GM19351 (cell line): Measurements from ENCODE around the gene MMAB.
"Not testable (repeated sequence)": the region's sequence is repeated elsewhere in the genome, so short reads cannot be mapped to it uniquely, and the experiment has no call there.

Experiments
- ATAC-seq: cut with Tn5 transposase; IDR thresholded peaks from one replicate; pipeline ENCODE4 v1.9.1; 2021; ENCODE audit warnings: mild to moderate bottlenecking, moderate library complexity; ENCODE audit not compliant: unreplicated experiment

The MMAB gene

DNA sequence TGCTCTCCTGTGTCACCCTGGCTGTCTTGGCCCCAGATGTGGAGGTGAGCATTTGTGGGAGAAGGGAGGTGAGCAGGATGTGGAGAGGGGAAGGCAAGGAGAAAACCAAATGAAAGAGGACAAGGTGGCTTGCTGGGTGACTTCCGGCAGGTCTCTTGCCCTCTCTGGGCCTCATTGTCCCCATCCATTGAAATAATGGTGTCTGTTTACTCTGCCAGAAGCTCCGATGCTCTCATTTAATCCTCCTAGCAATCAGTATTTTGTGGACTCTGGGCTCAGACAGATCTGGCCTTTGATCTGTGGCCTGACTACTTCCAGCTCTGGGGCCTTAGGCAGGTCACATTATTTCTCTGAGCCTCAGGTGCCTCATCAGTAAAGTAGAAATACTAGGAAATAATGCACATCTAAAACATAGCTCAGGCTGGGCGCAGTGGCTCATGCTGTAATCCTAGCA is 30.9 kb upstream of the MMAB start:
- ATAC-seq: no peak

DNA sequence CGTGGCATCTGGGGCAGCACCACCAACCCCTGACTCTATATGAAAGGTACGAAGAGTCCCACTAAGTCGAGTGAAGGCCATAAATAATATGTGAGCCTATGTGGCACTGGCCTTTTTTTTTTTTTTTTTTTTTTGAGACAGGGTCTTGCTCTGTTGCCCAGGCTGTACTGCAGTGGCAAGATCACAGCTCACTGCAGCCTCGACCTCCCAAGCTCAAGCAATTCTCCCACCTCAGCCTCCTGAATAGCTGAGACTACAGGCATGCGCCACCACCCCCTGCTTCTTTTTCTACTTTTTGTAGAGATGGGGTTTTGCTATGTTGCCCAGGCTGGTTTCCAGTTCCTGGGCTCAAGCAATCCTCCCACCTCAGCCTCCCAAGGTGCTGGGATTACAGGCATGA is 28.8 kb upstream of the MMAB start:
- not testable (repeated sequence) for ATAC-seq

DNA sequence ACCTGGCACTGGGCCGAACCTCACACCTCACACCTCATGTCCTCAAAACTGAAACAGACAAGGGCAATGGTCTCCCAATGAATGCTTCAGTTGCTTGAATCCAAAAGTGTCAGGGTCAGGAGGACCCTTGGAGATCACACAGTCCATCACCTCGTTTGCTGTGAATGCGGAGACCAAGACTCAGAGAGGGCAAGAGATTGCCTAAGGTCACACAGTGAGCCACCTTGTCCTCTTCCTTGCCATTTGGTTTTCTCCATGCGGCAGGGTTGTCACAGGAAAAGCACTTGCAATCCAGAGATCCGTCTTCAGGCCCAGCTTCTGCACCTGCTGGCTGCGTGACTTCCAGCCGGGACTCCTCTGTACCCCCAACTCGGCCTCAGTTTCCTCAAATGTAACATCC is 28.3 kb upstream of the MMAB start:
- ATAC-seq: no peak

DNA sequence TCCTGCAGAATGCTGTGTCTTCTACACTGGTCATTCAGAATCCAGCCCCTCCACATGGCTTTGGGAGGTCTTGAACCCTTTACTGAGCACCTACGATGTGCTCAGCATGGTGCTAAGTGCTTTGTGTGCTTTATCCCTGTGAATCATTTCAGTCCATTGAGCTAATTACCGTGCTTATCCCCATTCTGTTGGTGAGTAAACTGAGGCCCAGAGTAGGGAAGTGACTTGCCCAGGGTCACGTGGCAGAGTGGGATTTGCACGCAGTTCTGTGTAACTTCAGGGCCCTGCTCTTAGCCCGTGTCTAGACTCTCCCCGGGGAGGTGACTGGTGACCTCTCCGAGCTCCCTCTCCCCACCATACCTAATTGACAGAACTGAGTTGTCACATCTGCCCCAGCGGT is 27.7 kb upstream of the MMAB start:
- no peak for ATAC-seq

DNA sequence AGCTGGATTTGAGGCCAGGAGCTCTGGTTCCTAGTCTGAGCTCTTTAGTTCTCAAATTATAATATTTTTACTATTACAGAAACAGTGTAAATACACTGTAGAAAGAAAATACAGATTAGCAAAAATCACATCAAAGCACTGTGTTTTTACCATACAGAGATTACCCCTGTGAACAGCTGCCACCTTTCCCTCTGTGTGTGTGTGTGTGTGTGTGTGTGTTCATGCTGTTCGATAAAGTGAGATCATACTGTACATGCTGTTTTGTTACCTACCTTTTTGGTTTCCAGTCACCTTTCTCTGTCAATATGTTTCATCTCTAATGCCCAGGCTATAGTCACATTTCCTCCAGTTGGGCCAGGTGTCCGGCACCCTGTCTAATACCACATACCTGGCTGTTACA is 27.2 kb upstream of the MMAB start:
- no peak for ATAC-seq

DNA sequence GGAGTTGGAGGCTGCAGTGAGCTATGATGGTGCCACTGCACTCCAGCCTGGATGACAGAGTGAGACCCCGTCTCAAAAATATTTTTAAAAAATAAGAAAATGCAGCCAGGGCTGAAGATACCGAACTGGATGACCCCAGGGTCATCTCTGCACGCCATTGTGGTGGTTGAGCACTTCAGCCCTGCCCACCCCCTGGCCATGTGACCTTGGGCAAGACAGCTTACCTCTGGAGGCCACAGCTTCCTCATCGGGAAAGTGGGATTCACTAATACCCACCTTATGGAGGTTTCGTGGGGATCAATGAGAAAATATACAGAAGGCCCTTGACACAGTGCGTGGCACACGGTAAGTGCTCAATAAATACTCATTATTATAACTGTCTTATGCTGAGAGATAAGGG is 25.8 kb upstream of the MMAB start:
- no peak for ATAC-seq

DNA sequence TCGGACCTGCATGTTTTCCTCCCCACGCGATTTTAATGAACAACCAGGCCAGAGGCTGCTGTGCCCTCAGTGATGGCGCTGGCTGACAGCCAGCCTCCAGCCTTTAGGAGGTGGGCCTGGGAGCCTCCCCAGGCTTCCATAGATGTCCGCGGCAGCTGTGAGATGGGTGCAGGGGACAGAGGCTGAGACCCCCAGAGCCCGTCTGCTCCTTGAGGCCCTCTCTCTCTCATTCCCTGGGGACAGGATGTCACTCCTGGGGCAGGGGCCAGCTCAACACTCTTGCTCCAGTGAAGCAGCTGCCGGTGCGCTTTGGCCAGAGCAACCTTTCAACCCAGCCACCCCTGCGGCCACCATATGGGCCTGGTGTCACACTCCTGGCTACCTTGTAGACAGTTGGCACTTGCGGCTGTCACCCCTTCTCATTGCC is 25.1 kb upstream of the MMAB start:
- ATAC-seq: no peak

DNA sequence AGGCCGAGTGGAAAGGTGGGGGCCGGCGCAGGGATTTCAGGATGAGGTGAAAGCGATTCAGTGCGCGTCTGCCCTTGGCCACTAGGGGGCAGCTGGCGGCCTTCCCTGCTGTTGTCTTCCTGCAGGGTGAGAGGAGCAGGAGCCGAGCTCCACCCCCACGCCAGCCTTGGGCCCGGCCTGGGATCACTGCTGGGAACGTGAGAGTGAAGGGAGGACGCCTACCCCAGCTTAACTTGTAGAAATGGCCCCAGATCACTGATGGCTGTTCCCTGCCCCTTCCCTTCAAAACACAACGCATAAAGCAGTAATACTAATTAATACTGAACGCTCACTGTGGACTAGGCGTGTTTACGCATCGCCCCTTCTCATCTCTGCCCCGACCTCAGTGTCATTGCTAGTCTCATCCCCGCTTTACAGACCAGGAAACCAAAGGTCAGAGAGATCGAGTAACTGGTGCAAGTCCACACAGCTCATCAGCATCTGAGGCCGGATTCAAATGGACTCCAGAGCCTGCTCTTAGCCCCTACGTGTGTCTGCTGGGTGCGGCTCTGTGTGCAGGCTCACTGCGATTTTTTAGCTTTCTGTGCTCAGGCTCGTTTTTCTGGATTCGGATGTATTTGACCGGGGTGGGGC is 24.6 kb upstream of the MMAB start:
- peak; percentile 53 for ATAC-seq

DNA sequence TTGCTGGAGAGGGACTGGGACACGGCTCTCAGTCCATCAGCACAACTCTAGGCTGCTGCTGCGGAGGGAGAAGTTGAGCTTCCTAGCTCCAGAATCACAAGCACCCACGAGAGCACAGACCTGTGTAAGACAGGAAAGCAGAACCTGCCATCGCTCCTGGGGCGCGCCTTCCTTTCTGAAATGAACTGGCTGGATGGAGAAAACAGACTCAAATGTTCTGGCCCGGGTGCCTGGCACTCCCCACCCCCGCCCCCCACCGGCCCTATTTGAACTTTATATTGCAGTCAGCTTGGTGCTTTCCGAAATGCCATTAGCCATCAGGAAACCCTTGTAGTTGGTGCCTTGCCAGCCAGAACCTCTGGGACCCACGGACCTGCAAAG is 24.1 kb upstream of the MMAB start:
- no peak for ATAC-seq

DNA sequence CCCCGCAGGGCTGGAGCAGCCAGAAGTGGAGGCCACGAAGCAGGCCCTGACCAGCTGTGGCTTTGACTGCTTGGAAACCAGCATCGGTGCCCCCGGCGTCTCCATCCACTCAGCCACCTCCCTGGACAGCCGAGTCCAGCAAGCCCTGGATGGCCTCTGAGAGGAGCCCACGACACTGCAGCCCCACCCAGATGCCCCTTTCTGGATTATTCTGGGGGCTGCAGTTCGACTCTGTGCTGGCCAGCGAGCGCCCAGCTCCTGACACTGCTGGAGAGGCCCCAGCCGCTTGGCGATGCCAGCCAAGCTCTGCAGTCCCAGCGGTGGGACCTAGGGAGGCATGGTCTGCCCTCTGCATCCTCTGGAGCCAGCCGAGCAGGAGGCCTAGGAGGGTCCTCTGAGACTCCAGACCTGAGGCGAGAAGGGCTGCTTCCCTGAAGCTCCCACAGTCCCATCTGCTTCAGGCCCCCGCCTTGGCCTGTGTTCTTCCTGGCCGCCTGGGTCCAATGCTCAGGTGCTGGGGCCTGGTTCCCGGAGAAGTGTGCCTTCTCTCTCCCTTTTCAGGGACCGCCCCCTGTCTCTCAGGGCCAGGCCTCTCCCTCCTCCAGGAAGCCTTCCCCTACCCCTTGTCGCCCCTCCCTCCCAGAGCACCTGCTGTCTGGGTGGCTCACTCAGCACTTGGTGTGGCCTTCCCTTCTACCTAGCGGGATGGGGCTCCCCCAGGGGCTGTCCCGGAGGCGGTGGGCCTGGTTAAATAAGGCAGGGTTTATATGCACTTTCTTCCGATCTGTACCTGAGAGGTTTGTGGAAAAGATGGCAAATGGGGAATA is 23.3 kb upstream of the MMAB start:
- no peak for ATAC-seq

DNA sequence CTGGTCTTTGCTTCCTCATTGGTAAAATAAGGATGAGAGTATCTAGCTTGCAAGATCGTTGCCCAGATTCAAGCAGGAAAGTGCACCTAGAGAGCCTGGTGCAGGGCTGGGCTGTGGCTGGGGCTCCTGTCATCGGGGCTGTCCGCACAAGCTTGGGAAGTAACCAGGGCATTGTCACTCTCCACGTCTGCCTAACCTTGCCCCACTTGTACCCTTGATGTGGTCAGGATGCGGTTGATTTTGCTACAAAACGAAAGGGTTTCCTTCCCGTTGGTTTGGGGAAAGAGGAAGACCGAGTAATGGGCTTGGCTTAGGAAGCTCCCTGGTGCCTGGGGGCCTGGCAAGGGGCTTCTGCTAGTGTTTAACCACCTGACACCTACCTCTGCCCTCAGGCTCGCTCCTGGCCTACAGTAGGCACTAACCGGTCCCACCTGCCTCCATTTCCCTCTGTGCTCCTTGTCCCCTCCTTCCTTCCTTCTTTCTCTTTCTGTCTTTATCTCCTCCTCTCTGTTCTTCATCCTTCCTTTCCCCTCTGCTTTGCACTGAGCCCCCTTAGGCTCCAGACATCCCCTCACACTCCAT is 22.1 kb upstream of the MMAB start:
- no peak for ATAC-seq

DNA sequence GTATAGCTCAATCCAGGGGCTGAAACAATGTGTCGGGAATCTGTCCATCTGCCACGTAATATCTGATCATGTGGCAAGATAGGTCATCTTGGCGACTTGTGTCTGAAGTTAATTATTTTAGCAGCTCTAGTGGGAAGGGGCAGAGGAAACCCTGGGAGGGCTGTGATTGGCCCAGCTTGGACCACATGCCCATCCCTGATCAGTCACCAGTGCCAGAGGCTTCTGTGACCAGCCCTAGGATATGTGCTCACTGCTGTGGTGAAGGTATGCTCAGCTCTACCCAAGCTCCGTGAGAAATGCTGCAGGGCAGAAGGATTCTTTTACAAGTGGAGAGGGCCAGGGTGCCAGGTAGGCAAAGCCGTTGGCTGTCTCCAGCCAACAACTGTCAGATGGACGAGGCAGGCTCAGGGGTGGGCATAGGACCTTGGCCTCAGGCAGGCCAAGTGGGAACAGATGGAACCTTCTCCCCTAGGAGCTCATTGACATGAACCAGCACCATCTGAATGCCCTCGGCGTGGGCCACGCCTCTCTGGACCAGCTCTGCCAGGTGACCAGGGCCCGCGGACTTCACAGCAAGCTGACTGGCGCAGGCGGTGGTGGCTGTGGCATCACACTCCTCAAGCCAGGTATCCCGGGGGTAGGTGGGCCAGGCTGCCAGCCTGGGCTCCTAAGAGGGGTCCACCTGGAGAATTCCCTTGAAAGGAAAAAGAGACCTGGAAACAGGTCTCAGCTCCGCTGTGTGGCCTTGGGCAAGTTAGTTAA is 21.4 kb upstream of the MMAB start:
- no peak for ATAC-seq

DNA sequence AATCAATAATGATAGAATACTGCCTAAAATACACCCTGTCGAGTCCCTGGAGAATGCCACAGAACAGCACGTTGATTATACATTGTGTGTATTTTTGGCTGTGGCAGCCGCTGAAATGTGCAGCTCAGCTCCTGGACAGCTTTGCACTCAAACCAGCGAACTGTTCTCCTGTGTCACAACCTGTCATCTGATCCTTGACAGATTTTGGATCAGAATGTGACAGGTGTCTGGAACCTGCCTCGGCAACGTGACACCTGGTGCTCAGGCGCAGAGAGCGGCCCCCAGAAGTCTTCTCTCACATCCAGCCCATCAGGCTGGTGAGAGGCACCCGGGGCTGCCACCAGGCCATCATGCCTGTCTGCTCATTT is 19.6 kb upstream of the MMAB start:
- ATAC-seq: no peak

DNA sequence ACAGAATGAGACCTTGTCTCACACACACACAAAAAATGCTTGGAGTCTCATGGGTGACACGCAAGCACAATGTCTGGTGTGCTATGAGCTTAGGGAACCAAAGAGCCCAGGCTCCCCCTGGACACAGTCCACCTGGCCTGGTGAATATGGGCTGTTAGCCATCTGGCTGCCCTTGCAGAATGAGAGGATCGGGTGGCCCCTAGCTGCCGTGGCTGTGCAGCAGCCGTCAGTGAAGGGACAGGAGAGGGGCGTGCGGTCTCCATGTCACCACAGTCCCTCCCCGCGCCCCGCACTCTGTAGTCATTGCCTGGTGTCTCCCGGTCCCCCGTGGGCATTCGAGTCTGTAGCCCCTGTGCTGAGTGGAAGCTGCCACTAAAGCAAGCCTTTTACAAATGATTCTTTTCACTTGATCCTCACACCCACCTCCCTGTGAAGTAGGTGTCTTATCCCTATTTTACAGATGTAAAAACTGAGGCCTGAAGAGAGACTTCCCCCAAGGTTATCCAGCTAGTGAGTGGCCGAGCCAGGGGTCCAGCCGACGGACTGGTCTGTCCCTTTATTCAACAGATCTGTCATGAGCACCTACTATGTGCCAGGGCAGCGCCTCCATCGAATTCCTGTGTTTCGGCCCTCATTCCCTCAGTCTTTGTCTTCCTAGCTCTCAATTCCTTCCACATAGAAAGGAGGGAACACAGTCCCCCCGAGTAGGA is 19.0 kb upstream of the MMAB start:
- ATAC-seq: no peak

DNA sequence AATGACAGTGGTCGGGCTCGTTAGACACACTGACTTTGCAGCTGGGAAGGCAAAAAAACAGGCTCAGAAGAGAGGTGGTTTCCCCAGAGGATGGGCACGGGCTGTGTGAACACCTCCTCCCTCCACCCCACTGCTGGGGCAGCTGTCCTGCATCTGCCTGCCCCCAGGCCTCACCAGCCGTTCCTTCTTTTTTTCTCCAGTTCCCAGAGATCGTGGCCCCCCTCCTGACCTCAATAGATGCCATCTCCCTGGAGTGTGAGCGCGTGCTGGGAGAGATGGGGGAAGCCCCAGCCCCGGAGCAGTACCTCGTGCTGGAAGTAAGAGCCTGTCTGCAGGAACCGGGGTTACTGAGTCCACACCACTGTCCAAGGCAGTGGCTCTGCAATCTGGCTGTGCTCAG is 17.7 kb upstream of the MMAB start:
- no peak for ATAC-seq

DNA sequence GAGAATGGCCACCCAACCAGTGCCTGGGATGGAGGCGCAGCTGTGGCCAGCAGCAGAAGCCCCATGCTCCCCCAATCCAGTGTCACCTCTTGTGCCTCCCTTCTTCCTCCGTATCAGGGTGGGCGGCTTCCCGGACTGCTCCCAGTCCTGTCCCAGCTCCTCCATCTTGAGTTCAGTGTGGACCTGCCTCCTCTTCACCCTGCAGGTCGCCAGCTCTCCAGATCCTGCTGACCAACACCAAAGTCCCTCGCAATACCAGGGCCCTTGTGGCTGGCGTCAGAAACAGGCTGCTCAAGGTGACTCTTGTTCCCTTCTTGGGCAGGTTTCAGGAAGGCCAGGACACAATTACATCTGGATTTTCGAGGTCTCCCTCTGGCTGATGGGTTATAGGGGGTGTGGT is 17.3 kb upstream of the MMAB start:
- ATAC-seq: no peak

DNA sequence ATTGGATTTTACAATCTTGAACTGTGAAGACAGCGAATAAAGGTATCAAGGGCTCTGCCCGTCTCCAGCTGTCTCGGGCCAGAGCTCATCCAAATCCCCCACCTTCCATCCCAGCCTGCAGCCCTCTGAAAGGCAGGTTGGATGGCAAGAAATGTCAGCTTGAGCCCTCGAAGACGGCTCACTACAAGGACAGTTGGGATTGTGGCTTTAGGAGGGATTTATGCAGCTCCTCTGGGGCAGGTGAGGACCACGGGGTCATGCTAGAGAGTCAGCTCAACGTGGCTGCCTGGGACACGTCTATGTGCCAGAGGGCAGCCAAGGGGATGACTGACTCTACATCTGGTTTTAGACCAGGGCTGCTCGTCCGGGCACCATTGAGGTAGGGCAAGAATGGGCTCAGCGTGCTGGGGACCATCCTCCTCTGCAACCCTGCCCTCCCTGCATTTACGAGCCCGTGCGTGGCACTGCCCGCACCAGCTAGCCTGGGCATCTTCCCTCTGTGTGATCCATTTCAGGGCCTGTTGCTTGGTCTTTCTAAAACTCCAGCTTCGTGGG is 16.5 kb upstream of the MMAB start:
- ATAC-seq: no peak

DNA sequence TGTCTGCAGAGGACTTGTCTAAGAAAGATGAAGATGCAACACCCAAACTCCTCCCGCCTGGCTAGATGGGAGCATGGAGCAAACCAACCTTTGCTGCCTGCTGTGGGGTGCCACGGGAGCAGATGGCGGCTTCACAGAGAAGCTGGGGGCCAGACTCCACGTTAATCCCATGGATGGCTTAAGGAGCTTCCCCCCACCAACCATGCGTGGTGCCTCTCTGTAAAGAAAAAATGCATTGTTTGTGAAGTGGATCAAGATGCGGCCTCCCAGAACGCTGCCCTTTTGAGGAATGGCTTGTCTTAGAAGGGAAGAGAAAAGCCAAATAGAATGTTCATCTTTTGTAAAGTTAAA is 15.9 kb upstream of the MMAB start:
- no peak for ATAC-seq

DNA sequence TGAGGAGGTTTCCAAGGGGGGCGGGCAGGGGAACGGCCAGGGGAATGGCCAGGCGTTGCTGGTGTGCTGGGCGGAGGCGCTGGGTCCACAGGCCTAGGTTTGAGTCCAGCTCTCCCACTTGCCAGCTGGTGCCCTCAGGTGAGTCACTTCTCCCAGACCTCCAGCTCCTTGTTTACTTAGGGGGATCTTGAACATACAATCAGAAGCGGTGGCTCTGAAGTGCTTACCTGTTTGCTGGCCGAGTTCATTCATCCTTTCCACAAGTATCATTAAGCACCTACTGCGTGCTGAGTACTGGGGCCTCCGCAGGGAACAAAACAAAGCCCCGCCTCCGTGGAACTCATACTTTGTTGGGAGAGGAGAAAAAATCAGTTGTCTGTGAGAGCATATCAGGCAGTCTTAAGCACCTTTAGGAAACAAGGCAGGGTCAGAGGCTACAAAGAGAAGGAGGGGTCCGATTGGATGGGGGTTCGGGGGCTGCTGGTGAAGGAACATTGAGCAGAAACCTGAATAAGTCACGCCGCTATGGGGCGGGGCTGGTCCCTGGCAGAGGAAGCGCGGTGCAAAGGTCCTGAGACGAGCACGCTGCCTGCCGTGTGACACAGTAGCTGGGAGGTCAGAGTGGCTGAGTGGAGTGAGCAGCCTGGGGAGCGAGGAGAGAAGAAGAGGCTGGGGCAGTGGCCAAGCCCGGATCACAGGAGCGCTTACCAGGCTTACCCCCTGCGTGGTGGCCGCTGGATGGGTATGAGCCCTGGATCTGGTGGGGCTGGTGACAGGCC is 15.3 kb upstream of the MMAB start:
- ATAC-seq: no peak

DNA sequence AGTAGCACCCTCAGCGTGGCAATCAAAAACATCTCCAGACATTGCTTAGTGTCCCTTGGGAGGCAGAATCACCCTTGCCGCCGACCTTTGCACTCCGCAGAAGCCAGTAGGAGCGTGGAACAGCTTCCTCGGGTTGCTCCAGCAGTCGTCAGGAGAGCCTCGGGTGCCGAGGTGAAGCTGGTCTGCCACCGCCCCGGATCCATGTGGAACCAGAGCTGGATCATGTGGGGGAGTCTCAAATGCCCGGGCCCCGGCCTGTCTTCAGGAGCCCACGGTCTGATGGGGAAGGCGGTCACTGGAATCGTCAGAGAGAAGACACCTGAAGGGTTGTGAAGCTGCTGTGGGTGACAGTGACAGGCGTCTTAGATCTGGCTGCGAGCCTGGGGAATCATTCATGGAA is 14.6 kb upstream of the MMAB start:
- no peak for ATAC-seq
